ENCODE measurements around the gene EFNA1. TPM values are rescaled to one million over a fixed set of nuclear protein-coding genes. Genes with fewer than 3 reads are reported as not detected.

EFNA1 gene
- total RNA-seq, 2 donors from 2014 or later = 3.6 to 5.0 TPM

DNA sequence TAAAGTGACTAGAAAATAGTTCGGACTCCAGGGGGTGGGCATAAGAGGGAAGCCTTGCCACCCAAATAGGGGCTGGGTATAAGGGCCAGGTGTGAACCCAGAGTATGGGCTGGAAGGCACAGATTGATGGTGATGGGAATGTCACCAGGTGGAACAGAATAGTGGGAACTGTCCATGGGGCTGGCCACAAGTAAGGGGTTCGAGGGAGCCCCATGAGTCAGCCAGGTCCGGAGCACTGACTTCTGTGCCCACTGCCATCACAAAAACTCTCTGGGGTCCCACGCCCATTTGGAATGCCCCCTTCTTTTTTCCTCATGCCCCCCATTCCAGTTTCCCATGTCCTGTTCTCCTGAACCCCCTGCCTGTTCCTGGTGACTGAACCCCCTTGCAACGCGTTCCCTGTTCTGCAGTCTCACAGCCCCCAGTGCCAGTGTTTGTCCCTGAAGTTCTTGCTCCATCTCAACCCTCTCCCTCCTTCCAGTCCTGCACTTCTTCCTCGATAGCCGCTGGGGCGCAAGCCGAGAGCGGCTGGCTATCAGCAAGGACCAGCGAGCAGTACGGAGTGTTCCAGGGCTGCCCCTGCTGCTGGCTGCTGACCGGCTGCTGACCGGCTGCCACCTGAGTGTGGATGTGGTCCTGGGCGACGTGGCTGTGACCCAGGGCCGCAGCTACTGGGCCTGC is 53.8 kb downstream of the EFNA1 start:
- Mint-ChIP-seq H3K27me3 (ENCODE audit: insufficient read depth) (peaks cover 10% of the 10 kb centered on the region), H3K4me1 (peaks cover 12% of the 10 kb centered on the region), H3K9me3 (no peaks in the 10 kb centered on the region), H3K4me3 (no peak overlapping the region), H3K27ac (no peak overlapping the region), H3K36me3 (ENCODE audit: low read depth) (peaks cover 7% of the 10 kb centered on the region)
- no peak overlapping the region for H3K9ac ChIP-seq (ENCODE audit: extremely low read depth, low read length, poor library complexity, severe bottlenecking)
- WGBS, 2 experiments (ENCODE audit: insufficient coverage in 1 of 2, insufficient read length in 1 of 2) = 93 to 97% methylated on average over 12 to 18 of the region's 18 CpGs
- peaks cover 17% of the 10 kb centered on the region for H3K36me3 ChIP-seq (ENCODE audit: control insufficient read depth, insufficient read depth, low read length)
- DNase-seq = no peak
- H3K27ac ChIP-seq (ENCODE audit: low read depth, low read length) = no peak overlapping the region
- TF ChIP-seq, protein P1, sequence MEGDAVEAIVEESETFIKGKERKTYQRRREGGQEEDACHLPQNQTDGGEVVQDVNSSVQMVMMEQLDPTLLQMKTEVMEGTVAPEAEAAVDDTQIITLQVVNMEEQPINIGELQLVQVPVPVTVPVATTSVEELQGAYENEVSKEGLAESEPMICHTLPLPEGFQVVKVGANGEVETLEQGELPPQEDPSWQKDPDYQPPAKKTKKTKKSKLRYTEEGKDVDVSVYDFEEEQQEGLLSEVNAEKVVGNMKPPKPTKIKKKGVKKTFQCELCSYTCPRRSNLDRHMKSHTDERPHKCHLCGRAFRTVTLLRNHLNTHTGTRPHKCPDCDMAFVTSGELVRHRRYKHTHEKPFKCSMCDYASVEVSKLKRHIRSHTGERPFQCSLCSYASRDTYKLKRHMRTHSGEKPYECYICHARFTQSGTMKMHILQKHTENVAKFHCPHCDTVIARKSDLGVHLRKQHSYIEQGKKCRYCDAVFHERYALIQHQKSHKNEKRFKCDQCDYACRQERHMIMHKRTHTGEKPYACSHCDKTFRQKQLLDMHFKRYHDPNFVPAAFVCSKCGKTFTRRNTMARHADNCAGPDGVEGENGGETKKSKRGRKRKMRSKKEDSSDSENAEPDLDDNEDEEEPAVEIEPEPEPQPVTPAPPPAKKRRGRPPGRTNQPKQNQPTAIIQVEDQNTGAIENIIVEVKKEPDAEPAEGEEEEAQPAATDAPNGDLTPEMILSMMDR (conservative IDR thresholded peaks at IDR 0.05) = no peak
- no peak overlapping the region for H3K4me3 ChIP-seq (ENCODE audit: low read length)
- H3K4me1 ChIP-seq (ENCODE audit: control insufficient read depth, insufficient read depth, low read length) = peaks cover 15% of the 10 kb centered on the region
- no peaks in the 10 kb centered on the region for H3K9me3 ChIP-seq (ENCODE audit: control insufficient read depth, low read length)
- H3K27me3 ChIP-seq (ENCODE audit: control insufficient read depth, insufficient read depth, low read length, poor library complexity, severe bottlenecking) = no peaks in the 10 kb centered on the region

DNA sequence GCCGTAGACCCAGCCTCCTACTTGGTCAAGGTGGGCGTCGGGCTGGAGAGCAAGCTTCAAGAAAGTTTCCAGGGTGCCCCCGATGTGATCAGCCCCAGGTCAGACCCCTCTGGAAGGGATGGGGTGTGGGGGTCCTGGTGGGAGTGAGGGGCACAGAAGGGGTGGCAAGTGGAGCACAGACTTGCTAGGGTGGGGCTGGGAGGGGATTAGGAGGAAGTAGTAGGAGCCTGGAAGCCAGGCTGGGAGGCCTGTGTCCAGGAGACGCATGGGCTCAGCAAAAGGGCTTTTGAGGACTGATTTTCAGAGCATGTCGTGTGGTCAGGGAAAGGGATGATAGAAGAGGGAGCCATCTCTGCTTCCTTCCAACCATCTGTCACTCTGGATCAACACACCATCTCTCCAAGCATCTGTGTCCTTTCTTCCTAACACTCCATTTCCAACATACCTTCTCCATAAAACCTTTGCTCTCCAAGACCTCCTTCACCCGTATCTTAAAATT is 54.4 kb downstream of the EFNA1 start:
- H3K9ac ChIP-seq (ENCODE audit: extremely low read depth, low read length, poor library complexity, severe bottlenecking) = no peak overlapping the region
- WGBS, 2 experiments (ENCODE audit: insufficient coverage in 1 of 2, insufficient read length in 1 of 2) = 98 to 99% methylated on average over 5 to 7 of the region's 7 CpGs
- no peaks in the 10 kb centered on the region for H3K9me3 Mint-ChIP-seq
- H3K36me3 ChIP-seq (ENCODE audit: control insufficient read depth, insufficient read depth, low read length) = peaks cover 13% of the 10 kb centered on the region
- H3K27me3 ChIP-seq (ENCODE audit: control insufficient read depth, insufficient read depth, low read length, poor library complexity, severe bottlenecking) = no peaks in the 10 kb centered on the region
- no peak overlapping the region for H3K4me3 Mint-ChIP-seq
- H3K27ac ChIP-seq (ENCODE audit: low read depth, low read length) = no peak overlapping the region
- TF ChIP-seq, protein P1 (conservative IDR thresholded peaks at IDR 0.05) = no peak
- peaks cover 10% of the 10 kb centered on the region for H3K27me3 Mint-ChIP-seq (ENCODE audit: insufficient read depth)
- H3K4me3 ChIP-seq (ENCODE audit: low read length) = no peak overlapping the region
- no peak for DNase-seq
- peaks cover 7% of the 10 kb centered on the region for H3K36me3 Mint-ChIP-seq (ENCODE audit: low read depth)
- no peak overlapping the region for H3K27ac Mint-ChIP-seq
- H3K9me3 ChIP-seq (ENCODE audit: control insufficient read depth, low read length) = no peaks in the 10 kb centered on the region
- H3K4me1 Mint-ChIP-seq = peaks cover 18% of the 10 kb centered on the region
- H3K4me1 ChIP-seq (ENCODE audit: control insufficient read depth, insufficient read depth, low read length) = peaks cover 18% of the 10 kb centered on the region

DNA sequence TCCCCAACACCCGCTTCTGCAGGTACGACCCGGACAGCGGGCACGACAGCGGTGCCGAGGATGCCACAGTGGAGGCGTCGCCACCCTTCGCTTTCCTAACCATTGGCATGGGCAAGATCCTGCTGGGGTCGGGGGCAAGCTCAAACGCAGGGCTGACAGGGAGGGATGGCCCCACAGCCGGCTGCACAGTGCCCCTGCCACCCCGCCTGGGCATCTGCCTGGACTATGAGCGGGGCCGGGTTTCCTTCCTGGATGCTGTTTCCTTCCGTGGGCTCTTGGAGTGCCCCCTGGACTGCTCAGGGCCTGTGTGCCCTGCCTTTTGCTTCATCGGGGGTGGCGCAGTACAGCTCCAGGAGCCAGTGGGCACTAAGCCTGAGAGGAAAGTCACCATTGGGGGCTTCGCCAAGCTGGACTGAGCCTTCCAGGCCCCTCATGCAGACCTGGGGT is 56.1 kb downstream of the EFNA1 start:
- no peak overlapping the region for H3K4me3 Mint-ChIP-seq
- no peaks in the 10 kb centered on the region for H3K9me3 Mint-ChIP-seq
- WGBS, 2 experiments (ENCODE audit: insufficient coverage in 1 of 2, insufficient read length in 1 of 2) = 95 to 96% methylated on average over 13 to 20 of the region's 20 CpGs

More for the DNA sequence above, 56.1 kb downstream of the EFNA1 start:
- DNase-seq = no peak
- H3K9ac ChIP-seq (ENCODE audit: extremely low read depth, low read length, poor library complexity, severe bottlenecking) = no peak overlapping the region
- H3K4me1 ChIP-seq (ENCODE audit: control insufficient read depth, insufficient read depth, low read length) = peaks cover 18% of the 10 kb centered on the region
- TF ChIP-seq, protein P1 (conservative IDR thresholded peaks at IDR 0.05) = no peak
- no peak overlapping the region for H3K4me3 ChIP-seq (ENCODE audit: low read length)
- Mint-ChIP-seq H3K27ac (no peak overlapping the region), H3K4me1 (peaks cover 20% of the 10 kb centered on the region), H3K36me3 (ENCODE audit: low read depth) (peaks cover 7% of the 10 kb centered on the region), H3K27me3 (ENCODE audit: insufficient read depth) (peaks cover 10% of the 10 kb centered on the region)
- no peaks in the 10 kb centered on the region for H3K27me3 ChIP-seq (ENCODE audit: control insufficient read depth, insufficient read depth, low read length, poor library complexity, severe bottlenecking)
- H3K9me3 ChIP-seq (ENCODE audit: control insufficient read depth, low read length) = no peaks in the 10 kb centered on the region
- no peak overlapping the region for H3K27ac ChIP-seq (ENCODE audit: low read depth, low read length)
- H3K36me3 ChIP-seq (ENCODE audit: control insufficient read depth, insufficient read depth, low read length) = peaks cover 4% of the 10 kb centered on the region

All from endodermal cell (in vitro differentiated cells).